Activated CD8-positive, alpha-beta T cell treated with anti-CD3 and anti-CD28 coated beads for 36 hours (primary cell): ENCODE measurements around the gene HIPK3. TPM values are rescaled to one million over a fixed set of nuclear protein-coding genes. Genes with fewer than 3 reads are reported as not detected.

Source experiments
- ATAC-seq: fragments of 200-7000 bp; cut with Tn5 transposase; one replicate; pipeline ENCODE4 v1.10.0; 2021; ENCODE audit warnings: mild to moderate bottlenecking, moderate library complexity
- CTCF ChIA-PET: fragments of 350-600 bp; sonication (Branson Sonifier 250); formaldehyde crosslinking; loops from one replicate; lab custom pipeline; 2021; ENCODE audit warnings: antibody characterized with exemption; lab: Charles Lee
- POLR2A ChIA-PET: fragments of 350-600 bp; sonication (Branson Sonifier 250); formaldehyde crosslinking; loops from one replicate; lab custom pipeline; 2021; ENCODE audit warnings: antibody characterized with exemption; lab: Charles Lee
- DNase-seq: peaks from one replicate; pipeline ENCODE4 v3.0.0-alpha.2; 2020
- H3K27ac Mint-ChIP-seq: one replicate; pipeline ENCODE4 v1.8.0; 2021; ENCODE audit warnings: mild to moderate bottlenecking, mixed read lengths
- H3K27me3 Mint-ChIP-seq: one replicate; pipeline ENCODE4 v1.8.0; 2021; ENCODE audit warnings: mixed read lengths
- H3K36me3 Mint-ChIP-seq: one replicate; pipeline ENCODE4 v1.8.0; 2021; ENCODE audit warnings: low read depth, mixed read lengths
- H3K4me1 Mint-ChIP-seq: one replicate; pipeline ENCODE4 v1.8.0; 2021; ENCODE audit warnings: low read depth, mixed read lengths
- H3K4me3 Mint-ChIP-seq: one replicate; pipeline ENCODE4 v1.8.0; 2021; ENCODE audit warnings: mild to moderate bottlenecking, moderate library complexity, mixed read lengths
- H3K9me3 Mint-ChIP-seq: one replicate; pipeline ENCODE4 v1.8.0; 2021; ENCODE audit warnings: mixed read lengths
- intact Hi-C: fragments of 100-400 bp; cut with micrococcal nuclease; formaldehyde crosslinking; loops from one replicate; pipeline ENCODE4 v1.10.0; 2022
- total RNA-seq, 2 experiments: library from RNA; stranded (reverse); gene quantifications; one replicate each; pipeline ENCODE4 v1.2.3, GENCODE V29; 2021
- TF ChIP-seq, protein P1 (sequence below): fragments of 200-600 bp; IDR thresholded peaks from one replicate; pipeline ENCODE4 v1.8.0; 2022; ENCODE audit warnings: antibody characterized with exemption, mild to moderate bottlenecking

Gene HIPK3
- total RNA-seq, 2 experiments from 2014 or later = 27.3 to 28.2 TPM

DNA sequence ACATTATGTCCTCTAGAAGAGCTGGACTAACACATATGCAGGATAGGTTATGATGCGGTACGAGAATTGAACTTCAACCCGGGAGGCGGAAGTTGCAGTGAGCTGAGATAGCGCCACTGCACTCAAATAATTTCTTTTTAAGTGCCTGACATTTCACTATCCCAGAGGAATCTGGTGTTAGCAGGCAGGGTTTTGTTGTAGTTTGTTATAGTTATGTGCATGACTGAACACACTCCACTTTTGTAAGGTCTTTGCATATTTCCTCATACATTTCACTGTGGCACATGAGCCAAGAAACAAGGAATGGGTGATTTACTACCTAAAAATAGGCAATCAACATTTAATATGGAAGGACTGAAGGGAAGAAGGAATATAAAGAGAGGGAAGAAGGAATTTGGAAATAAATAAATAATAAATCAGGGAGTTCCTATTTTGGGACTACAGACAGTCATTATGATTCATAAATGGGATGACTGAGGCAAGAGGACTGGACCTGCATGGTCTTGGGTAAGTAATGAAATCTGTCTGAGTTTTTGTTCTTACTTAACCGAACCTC lies 8.7 kb upstream of the HIPK3 start:
- no peak overlapping the region for H3K27ac Mint-ChIP-seq
- DNase-seq = no peak
- TF ChIP-seq, protein P1, sequence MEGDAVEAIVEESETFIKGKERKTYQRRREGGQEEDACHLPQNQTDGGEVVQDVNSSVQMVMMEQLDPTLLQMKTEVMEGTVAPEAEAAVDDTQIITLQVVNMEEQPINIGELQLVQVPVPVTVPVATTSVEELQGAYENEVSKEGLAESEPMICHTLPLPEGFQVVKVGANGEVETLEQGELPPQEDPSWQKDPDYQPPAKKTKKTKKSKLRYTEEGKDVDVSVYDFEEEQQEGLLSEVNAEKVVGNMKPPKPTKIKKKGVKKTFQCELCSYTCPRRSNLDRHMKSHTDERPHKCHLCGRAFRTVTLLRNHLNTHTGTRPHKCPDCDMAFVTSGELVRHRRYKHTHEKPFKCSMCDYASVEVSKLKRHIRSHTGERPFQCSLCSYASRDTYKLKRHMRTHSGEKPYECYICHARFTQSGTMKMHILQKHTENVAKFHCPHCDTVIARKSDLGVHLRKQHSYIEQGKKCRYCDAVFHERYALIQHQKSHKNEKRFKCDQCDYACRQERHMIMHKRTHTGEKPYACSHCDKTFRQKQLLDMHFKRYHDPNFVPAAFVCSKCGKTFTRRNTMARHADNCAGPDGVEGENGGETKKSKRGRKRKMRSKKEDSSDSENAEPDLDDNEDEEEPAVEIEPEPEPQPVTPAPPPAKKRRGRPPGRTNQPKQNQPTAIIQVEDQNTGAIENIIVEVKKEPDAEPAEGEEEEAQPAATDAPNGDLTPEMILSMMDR = no peak
- H3K36me3 Mint-ChIP-seq = no peaks in the 10 kb centered on the region
- no peaks in the 10 kb centered on the region for H3K9me3 Mint-ChIP-seq
- intact Hi-C loops = no loop called here
- H3K4me1 Mint-ChIP-seq = no peaks in the 10 kb centered on the region
- H3K27me3 Mint-ChIP-seq = peaks cover 3% of the 10 kb centered on the region
- no peak overlapping the region for H3K4me3 Mint-ChIP-seq
- ATAC-seq = no peak
- CTCF ChIA-PET = interaction anchor here (1.1 kb wide), 1 partner anchor 82 kb away, joined by 3 read pairs; no protein-coding TSS in a partner anchor
- POLR2A ChIA-PET = no interaction called here

DNA sequence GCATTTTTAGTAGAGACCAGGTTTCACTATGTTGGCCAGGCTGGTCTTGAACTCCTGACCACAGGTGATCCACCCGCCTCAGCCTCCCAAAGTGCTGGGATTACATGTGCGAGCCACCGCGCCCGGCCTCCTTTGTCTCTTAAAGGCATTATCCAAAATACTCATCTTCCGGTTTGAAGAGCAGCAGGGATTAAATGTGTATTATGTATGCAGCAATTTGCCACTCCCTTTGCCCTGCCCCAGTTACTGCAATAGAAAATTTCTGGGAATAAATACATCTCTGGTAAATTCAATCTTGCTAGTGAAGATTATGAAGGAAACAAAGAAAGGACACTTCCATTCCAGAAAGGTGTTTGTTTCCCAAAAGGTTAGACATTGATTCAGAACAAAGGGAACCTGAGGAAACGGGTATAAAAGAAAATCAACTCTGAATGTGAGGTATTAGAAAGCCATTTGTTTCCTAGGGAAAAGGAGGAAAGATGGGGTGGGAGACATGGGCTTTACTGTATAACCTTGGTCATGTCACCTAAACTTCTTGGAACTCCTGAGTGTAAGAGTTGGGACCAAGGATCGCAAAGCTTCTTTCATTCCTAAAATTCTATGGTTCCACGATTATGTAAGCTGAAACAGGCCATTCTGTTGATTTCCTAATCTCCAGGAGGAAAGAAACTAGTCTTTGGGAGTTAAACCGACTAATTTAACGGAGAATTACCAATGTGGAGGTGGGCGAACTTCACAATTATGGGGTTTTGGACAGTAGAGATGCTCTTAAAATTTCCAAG lies 959 bp upstream of the HIPK3 start:
- Mint-ChIP-seq H3K4me3 (peak overlapping the region; percentile 97), H3K27ac (peak overlapping the region; percentile 97), H3K9me3 (no peaks in the 10 kb centered on the region), H3K36me3 (peaks cover 4% of the 10 kb centered on the region), H3K27me3 (no peaks in the 10 kb centered on the region), H3K4me1 (peaks cover 24% of the 10 kb centered on the region)
- no peak for DNase-seq
- POLR2A ChIA-PET = interaction anchor here (1.2 to 1.6 kb wide), 3 partner anchors 15 to 94 kb away, joined by 3 to 5 read pairs (median 3); no protein-coding TSS in a partner anchor
- intact Hi-C loops = loop anchor here (10.0 kb wide), 1 partner anchor 91 kb away; the partner anchor contains the start of gene CSTF3
- CTCF ChIA-PET = interaction anchor here (1.0 to 2.1 kb wide), 2 partner anchors 73 to 91 kb away, joined by 3 to 4 read pairs; no protein-coding TSS in a partner anchor
- no peak for ATAC-seq
- TF ChIP-seq, protein P1 = no peak

DNA sequence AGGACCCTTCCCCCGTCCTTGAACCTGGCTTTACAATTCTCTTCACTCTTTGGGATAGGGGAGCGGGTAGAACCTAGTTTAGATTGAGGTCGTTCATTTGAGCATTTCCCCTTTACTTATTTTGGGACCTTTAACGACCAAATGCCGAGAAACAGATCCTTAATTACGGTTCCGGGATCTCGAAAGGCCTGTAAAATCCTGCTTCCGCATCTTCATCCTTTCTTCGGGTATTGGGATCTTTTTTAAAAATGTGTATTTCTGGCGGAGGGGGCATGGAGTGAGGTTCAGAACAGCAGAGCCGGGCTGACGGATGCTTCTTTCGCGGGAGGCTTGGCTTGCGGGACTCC lies 395 bp upstream of the HIPK3 start:
- no peaks in the 10 kb centered on the region for H3K27me3 Mint-ChIP-seq
- H3K27ac Mint-ChIP-seq = peak overlapping the region; percentile 97
- ATAC-seq (no peak), DNase-seq (no peak)
- ChIA-PET CTCF (no interaction called here), POLR2A (interaction anchor here (1.2 to 1.6 kb wide), 2 partner anchors 60 to 95 kb away, joined by 3 to 5 read pairs; no protein-coding TSS in a partner anchor)
- peaks cover 30% of the 10 kb centered on the region for H3K4me1 Mint-ChIP-seq
- H3K9me3 Mint-ChIP-seq = no peaks in the 10 kb centered on the region
- H3K4me3 Mint-ChIP-seq = peak overlapping the region; percentile 97
- peaks cover 7% of the 10 kb centered on the region for H3K36me3 Mint-ChIP-seq
- intact Hi-C loops = loop anchor here (10.0 kb wide), 1 partner anchor 92 kb away; the partner anchor contains the start of gene CSTF3
- TF ChIP-seq, protein P1 = no peak

DNA sequence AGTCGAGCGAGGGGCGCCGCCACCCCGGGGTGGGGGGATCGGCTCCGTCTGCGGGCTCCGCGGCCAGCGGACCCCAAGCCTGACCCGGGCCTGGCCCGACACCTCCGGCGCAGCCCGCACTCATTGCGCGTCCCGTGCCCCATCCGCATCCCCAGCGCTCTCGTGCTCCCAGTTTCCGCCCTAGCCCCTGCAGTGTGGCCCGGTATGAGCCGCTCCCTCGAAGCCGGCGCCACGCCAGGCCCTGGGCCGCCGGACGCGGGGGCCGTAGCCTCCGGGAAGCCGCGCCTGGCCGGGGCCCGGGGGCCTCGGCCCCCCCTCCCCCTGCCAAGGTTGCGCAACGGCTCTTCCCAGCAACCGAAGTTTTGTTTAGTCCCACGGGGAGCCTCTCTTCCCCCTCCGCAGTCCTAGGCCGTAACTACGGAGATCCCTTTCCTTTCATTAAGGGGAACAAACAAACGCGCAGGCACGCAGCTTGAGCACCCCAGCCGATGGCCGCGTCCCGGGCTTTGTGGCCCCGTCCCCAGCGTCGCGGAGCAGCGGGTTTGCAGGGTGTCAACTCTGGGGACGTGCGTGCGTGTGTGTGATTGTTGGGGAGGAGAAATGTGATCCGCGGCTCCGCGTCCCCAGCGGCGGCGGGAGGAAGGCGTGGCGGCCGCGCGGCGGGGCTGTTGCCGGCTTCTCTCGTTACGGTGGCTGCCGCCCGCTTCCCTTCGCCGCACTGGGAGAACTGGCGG lies 883 bp downstream of the HIPK3 start:
- ChIA-PET POLR2A (no interaction called here), CTCF (interaction anchor here (1.5 kb wide), 1 partner anchor 68 kb away, joined by 3 read pairs; no protein-coding TSS in a partner anchor)
- no peaks in the 10 kb centered on the region for H3K27me3 Mint-ChIP-seq
- TF ChIP-seq, protein P1 = no peak
- no peaks in the 10 kb centered on the region for H3K9me3 Mint-ChIP-seq
- peak overlapping the region; percentile 99 for H3K27ac Mint-ChIP-seq
- peaks cover 40% of the 10 kb centered on the region for H3K4me1 Mint-ChIP-seq
- peaks cover 7% of the 10 kb centered on the region for H3K36me3 Mint-ChIP-seq
- peak overlapping the region; percentile 97 for H3K4me3 Mint-ChIP-seq
- ATAC-seq (peak; percentile 50), DNase-seq (peak; percentile 81)
- intact Hi-C loops = loop anchor here (10.0 kb wide), 1 partner anchor 93 kb away; the partner anchor contains the start of gene CSTF3
